Measurements from ENCODE around the gene TENM3. TPM values are rescaled to one million over a fixed set of nuclear protein-coding genes. Genes with fewer than 3 reads are reported as not detected.

The TENM3 gene
- total RNA-seq, 4 donors from 2014 or later: 29.8 to 58.5 (median 35.9) TPM

GRCh38 chr4:182206266-182206665, 36.9 kb upstream of the TENM3 start:
- TF ChIP-seq CTCF (IDR thresholded peaks at IDR 0.05; ENCODE audit: low read depth): no peak

GRCh38 chr4:182206916-182207315, 36.3 kb upstream of the TENM3 start:
- no peak for TF ChIP-seq CTCF (IDR thresholded peaks at IDR 0.05; ENCODE audit: low read depth)

GRCh38 chr4:182207830-182208396, 35.3 kb upstream of the TENM3 start:
- TF ChIP-seq CTCF (IDR thresholded peaks at IDR 0.05; ENCODE audit: low read depth): no peak

DNA sequence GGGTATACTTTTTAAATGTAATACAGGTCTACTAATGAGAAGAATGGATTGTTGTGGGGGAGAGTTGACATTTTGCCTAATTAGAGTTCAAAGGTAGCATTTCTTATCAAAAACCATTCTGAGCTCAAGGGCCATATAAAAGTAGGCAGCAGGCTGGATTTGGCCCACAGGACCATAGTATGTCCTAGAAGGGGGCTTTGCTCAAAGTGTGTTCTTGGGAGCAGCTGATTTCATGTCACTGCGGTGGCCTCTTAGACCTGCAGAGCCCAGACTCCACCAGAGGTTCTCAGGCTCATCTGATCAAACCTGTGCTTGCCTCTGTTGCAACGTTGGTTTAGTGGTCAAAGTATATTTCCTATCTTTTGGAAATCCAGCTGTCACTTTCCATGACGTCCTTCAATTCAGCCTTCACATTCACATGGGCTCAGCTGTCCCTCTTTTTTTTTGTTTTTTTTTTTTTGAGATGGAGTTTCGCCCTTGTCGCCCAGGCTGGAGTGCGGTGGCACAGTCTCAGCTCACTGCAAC, 34.6 kb upstream of the TENM3 start:
- no peak for TF ChIP-seq CTCF (IDR thresholded peaks at IDR 0.05; ENCODE audit: low read depth)

DNA sequence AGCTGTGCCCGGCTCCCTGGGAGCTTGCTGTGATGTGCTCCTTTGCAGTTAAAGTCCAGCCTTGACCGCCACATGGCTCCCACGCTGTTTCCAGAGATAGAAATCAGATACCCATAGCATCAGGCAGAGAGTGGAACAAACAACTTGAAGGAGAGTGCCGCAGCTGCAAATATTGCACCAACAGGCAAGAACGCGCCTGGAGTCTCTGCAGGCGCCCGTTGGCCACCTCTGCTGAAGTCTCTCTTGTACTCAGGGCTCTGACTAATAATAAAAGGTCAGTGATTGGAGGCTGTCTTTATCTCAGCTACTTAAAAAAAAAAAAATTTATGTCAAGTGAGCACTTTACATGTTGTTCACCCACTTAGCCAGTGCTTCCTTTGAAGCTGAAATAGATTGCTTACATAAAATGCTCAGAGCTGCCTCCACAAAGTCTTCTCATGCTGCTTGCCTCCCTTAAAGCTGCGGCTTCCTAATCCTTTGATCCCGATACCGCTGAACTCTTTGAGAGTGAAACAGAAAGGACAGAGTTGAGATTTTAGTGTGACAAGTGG, 30.9 kb upstream of the TENM3 start:
- no peak for TF ChIP-seq CTCF (IDR thresholded peaks at IDR 0.05; ENCODE audit: low read depth)

GRCh38 chr4:182213004-182213403, 30.2 kb upstream of the TENM3 start:
- no peak for TF ChIP-seq CTCF (IDR thresholded peaks at IDR 0.05; ENCODE audit: low read depth)

DNA sequence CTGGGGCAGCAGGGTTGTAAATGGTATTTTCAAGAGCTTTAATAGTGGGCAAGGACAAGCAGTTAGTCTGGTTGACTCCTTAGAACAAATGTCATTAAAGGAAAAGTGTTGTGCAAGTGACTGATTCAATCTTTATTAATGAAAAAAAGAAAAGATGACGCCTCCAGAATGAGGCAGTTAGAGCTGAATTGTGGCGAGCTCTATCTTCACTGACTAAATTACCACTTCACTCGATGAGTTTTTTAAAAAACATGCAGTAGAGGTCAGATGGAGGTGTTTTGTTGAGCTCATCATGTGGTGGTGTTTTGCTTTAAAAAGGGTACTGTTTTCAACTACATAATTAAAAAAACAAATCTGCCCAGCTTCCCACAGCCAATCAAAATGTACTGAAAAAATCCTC, 28.1 kb upstream of the TENM3 start:
- no peak for TF ChIP-seq CTCF (IDR thresholded peaks at IDR 0.05; ENCODE audit: low read depth)
